GM19372 (cell line): ENCODE measurements around the gene CTNNA2.

ENCODE experiments used
- ATAC-seq: cut with Tn5 transposase; IDR thresholded peaks from one replicate; pipeline ENCODE4 v1.9.1; 2021; ENCODE audit warnings: mild to moderate bottlenecking, low read depth, moderate library complexity; ENCODE audit not compliant: unreplicated experiment

CTNNA2 gene

GRCh38 chr2:80244905-80245584, 732.2 kb downstream of the CTNNA2 start:
- ATAC-seq, result no peak

GRCh38 chr2:80246534-80246933, 733.7 kb downstream of the CTNNA2 start:
- no peak for ATAC-seq

- no peak for ATAC-seq
These were observed 734.5 kb downstream of the CTNNA2 start for GRCh38 chr2:80247339-80247738.

- no peak for ATAC-seq
These were observed 735.3 kb downstream of the CTNNA2 start for GRCh38 chr2:80248146-80248545.

GRCh38 chr2:80252294-80252986, 739.6 kb downstream of the CTNNA2 start:
- no peak for ATAC-seq

GRCh38 chr2:80255918-80256781, 743.3 kb downstream of the CTNNA2 start:
- ATAC-seq, result no peak

GRCh38 chr2:80256782-80257167, 743.9 kb downstream of the CTNNA2 start:
- ATAC-seq, result no peak

- ATAC-seq, result no peak
These were observed 744.6 kb downstream of the CTNNA2 start for GRCh38 chr2:80257450-80257849.

- ATAC-seq, result no peak
These were observed 745.5 kb downstream of the CTNNA2 start for GRCh38 chr2:80258341-80258740.

- no peak for ATAC-seq
These were observed 745.9 kb downstream of the CTNNA2 start for GRCh38 chr2:80258793-80259192.

- no peak for ATAC-seq
These were observed 746.4 kb downstream of the CTNNA2 start for GRCh38 chr2:80259292-80259691.

- ATAC-seq, result no peak
These were observed 753.4 kb downstream of the CTNNA2 start for GRCh38 chr2:80266231-80266630.

GRCh38 chr2:80269806-80270205, 757.0 kb downstream of the CTNNA2 start:
- ATAC-seq, result no peak

GRCh38 chr2:80280598-80280997, 767.7 kb downstream of the CTNNA2 start:
- ATAC-seq, result no peak

- no peak for ATAC-seq
These were observed 768.2 kb downstream of the CTNNA2 start for GRCh38 chr2:80281049-80281448.

GRCh38 chr2:80288576-80288975, 775.7 kb downstream of the CTNNA2 start:
- ATAC-seq, result no peak

- ATAC-seq, result no peak
These were observed 778.8 kb downstream of the CTNNA2 start for GRCh38 chr2:80291656-80292055.

- ATAC-seq, result no peak
These were observed 779.6 kb downstream of the CTNNA2 start for GRCh38 chr2:80292474-80292873.

GRCh38 chr2:80293039-80293438, 780.2 kb downstream of the CTNNA2 start:
- ATAC-seq, result no peak

GRCh38 chr2:80298954-80299353, 786.1 kb downstream of the CTNNA2 start:
- ATAC-seq, result no peak

- no peak for ATAC-seq
These were observed 786.8 kb downstream of the CTNNA2 start for GRCh38 chr2:80299661-80300060.
